ENCODE results near the gene ZCCHC10. TPM values are rescaled to one million over a fixed set of nuclear protein-coding genes. Genes with fewer than 3 reads are reported as not detected.

The ZCCHC10 gene
- total RNA-seq = 10.2 and 19.8 TPM in 2 replicates

DNA sequence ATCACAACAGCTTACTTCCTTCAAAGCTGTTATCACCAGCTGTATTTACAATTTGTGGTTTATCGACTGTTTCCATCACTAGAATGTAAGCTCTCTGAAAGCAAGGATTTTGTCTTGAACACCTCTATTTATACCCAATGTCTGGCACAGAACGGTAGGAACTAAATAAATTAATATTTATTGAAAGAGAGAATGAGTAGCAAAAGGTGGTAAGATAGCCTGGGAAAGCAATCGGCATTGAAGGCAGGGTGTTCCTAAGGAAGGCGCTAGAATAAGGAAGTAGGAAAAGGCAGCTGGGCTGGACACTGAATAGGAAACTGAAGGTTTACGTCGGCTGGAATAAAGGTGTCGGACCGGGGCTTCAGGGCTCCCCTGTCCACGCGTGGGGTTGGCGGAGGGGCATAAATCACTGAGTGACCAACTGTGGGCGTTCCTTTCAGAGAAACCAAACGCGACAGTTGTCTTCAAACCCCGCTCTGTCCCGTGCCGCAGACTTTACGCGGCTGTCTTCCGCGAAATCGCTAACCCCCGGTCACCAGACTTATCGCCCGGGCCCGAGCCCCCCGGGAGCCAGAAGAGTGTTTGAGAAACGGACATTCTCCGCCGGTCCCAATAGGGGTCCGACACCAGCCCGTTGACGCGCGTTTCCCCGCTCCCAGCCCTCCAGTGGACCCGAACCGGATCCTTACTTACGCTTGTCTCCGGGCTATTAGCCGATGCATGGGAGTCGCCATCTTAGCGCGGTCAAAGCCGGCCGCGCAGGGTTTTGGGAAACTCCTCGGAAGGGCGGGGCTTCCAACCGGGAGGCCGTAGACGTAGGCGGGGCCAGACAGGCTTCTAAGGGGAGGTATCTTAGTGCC is at the start of gene ZCCHC10:
ZCCHC10 (minus strand) TSS at position 746 of the 860 bp plus-strand sequence; CDS start at position 734, 12 bp downstream.
- H3K27me3 ChIP-seq (ENCODE audit: control insufficient read depth, insufficient read depth, low read length) = no peaks in the 10 kb centered on the region
- peak within 1 kb of the TSS; percentile 69 for H3K4me3 ChIP-seq (ENCODE audit: low read depth, low read length)
- H3K36me3 ChIP-seq (ENCODE audit: control insufficient read depth, insufficient read depth, low read length) = no peaks in the 10 kb centered on the region
- TF ChIP-seq, protein P1, sequence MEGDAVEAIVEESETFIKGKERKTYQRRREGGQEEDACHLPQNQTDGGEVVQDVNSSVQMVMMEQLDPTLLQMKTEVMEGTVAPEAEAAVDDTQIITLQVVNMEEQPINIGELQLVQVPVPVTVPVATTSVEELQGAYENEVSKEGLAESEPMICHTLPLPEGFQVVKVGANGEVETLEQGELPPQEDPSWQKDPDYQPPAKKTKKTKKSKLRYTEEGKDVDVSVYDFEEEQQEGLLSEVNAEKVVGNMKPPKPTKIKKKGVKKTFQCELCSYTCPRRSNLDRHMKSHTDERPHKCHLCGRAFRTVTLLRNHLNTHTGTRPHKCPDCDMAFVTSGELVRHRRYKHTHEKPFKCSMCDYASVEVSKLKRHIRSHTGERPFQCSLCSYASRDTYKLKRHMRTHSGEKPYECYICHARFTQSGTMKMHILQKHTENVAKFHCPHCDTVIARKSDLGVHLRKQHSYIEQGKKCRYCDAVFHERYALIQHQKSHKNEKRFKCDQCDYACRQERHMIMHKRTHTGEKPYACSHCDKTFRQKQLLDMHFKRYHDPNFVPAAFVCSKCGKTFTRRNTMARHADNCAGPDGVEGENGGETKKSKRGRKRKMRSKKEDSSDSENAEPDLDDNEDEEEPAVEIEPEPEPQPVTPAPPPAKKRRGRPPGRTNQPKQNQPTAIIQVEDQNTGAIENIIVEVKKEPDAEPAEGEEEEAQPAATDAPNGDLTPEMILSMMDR (IDR thresholded peaks at IDR 0.05; ENCODE audit: insufficient read depth, low read length, poor library complexity, severe bottlenecking) = no peak
- peak; percentile 70 for DNase-seq (ENCODE audit: low read depth)

DNA sequence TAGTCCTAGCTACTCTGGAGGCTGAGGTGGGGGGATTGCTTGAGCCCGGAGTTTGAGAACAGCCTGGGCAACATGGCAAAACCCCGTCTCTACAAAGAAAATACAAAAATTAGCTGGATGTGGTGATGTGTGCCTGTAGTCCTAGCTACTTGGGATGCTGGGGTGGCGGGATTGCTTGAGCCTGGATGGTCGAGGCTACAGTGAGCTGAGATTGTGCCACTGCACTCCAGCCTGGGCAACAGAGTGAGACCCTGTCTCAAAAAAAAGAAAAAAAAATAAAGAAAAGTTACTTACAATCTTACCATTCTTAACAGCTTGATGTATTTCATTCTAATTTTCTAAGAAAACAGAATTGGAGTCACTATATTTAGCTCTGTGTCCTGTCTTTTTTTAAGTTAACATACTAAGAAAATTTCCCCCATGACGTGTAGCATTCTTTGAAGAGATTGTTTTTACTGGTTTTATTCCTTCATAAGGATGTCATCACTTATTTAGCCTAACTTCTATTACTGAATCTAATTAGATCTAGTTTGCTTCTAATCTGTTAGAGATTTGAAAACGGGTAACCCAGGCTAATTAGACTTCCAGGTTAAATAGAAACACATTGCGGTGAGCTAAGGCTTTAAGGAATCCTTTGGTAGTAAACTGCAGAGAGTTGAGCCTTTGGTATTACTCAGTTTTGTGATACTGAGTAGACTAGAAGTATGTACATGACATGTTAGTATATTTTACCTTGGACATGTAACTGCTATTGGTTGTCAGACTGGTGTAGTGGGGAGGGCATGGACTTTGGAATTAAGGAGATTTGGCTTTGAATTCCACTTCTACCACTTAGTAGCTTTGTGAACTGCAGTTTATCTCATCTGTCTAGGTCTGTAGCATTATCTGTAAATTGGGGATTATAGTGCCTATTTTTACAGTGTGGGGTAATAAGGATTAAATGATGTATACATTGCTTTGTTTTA is 49.5 kb upstream of the ZCCHC10 start:
- TF ChIP-seq, protein P1 (IDR thresholded peaks at IDR 0.05; ENCODE audit: insufficient read depth, low read length, poor library complexity, severe bottlenecking) = no peak
- no peaks in the 10 kb centered on the region for H3K36me3 ChIP-seq (ENCODE audit: control insufficient read depth, insufficient read depth, low read length)
- H3K27me3 ChIP-seq (ENCODE audit: control insufficient read depth, insufficient read depth, low read length) = no peaks in the 10 kb centered on the region
- no peak overlapping the region for H3K4me3 ChIP-seq (ENCODE audit: low read depth, low read length)
- DNase-seq (ENCODE audit: low read depth) = no peak

DNA sequence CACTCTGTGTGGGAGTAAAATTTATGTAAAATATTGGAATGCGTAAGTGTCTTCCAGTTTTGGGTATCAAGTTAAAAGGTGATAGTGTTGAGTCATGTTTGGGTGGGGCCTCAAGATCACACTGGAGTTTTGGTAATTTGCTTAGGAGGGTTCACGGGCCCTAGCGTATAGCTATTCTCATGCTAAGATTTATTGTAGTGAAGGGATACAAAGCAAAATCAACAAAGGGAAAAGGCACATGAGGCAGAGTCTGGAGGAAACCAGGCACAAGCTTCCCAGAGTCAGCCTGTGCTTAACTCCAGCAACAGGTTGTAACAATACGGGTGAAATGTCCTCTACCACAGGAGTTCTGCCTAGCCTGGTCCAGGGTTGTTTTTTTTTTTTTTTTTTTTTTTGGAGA is 45.7 kb upstream of the ZCCHC10 start:
- no peak for DNase-seq (ENCODE audit: low read depth)
- H3K36me3 ChIP-seq (ENCODE audit: control insufficient read depth, insufficient read depth, low read length) = peaks cover 2% of the 10 kb centered on the region

DNA sequence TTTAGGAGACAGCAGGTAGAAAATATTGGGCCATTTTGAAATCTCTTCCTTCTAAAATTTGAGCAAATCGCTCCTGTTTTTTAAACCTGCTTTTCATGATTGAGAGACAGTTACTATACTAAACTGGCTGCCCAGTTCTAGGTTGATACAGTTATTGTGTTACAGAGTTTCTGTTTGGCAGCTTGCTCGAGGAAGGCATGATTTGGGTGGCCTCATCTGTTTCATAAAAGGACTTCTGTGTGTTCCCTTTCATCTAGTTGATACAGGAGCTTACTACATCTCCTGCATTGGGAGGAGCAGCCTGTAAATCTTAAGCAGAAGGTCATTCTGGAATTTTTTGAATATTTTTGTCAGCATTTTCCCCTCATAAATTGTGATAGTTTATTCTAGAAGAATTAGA is 39.7 kb upstream of the ZCCHC10 start:
- DNase-seq (ENCODE audit: low read depth) = no peak
- H3K4me3 ChIP-seq (ENCODE audit: low read depth, low read length) = no peak overlapping the region
- no peaks in the 10 kb centered on the region for H3K27me3 ChIP-seq (ENCODE audit: control insufficient read depth, insufficient read depth, low read length)
- H3K36me3 ChIP-seq (ENCODE audit: control insufficient read depth, insufficient read depth, low read length) = peaks cover 2% of the 10 kb centered on the region
- TF ChIP-seq, protein P1 (IDR thresholded peaks at IDR 0.05; ENCODE audit: insufficient read depth, low read length, poor library complexity, severe bottlenecking) = no peak

More for the DNA sequence above, 45.7 kb upstream of the ZCCHC10 start:
- Histone ChIP-seq H3K27me3 (ENCODE audit: control insufficient read depth, insufficient read depth, low read length) (no peaks in the 10 kb centered on the region), H3K4me3 (ENCODE audit: low read depth, low read length) (no peak overlapping the region)
- TF ChIP-seq, protein P1 (IDR thresholded peaks at IDR 0.05; ENCODE audit: insufficient read depth, low read length, poor library complexity, severe bottlenecking) = no peak

DNA sequence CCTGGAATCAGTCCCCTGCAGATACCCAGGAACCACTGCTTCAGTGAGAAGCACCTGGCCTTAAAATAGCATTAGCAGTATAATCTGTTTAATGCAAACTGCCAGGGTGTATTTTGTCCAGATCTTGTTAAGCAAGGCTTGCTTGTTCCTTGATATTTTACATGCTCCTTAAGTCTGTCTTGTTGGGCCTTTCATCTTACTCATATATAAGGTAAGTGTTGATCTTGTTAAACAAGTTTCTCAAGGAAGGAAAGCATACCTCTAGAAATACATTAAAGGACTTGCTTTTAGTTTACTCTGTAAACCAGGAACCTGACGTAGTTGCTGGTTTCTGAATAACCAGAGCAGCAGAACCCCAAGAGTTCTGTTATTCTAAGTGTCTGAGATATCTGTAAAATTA is 39.1 kb upstream of the ZCCHC10 start:
- TF ChIP-seq, protein P1 (IDR thresholded peaks at IDR 0.05; ENCODE audit: insufficient read depth, low read length, poor library complexity, severe bottlenecking) = no peak
- H3K36me3 ChIP-seq (ENCODE audit: control insufficient read depth, insufficient read depth, low read length) = peaks cover 2% of the 10 kb centered on the region
- no peaks in the 10 kb centered on the region for H3K27me3 ChIP-seq (ENCODE audit: control insufficient read depth, insufficient read depth, low read length)
- no peak overlapping the region for H3K4me3 ChIP-seq (ENCODE audit: low read depth, low read length)
- DNase-seq (ENCODE audit: low read depth) = no peak
